Neural cell (in vitro differentiated cells): ENCODE data around the gene C20orf202. TPM values are rescaled to one million over a fixed set of nuclear protein-coding genes. Genes with fewer than 3 reads are reported as not detected.
"Not testable (repeated sequence)": the region's sequence is repeated elsewhere in the genome, so short reads cannot be mapped to it uniquely, and the experiment has no call there.

Experiments used
- H2AFZ ChIP-seq: fragments of 200-600, 300-800 bp; sonication (generic), shearing (Covaris generic); 2 replicates; pipeline ENCODE4 v1.6.0; 2014; ENCODE audit warnings: low read depth, mild to moderate bottlenecking, antibody characterized with exemption, low read length, moderate library complexity
- H3F3A ChIP-seq: fragments of 200-600 bp; shearing (Covaris generic); 2 replicates; pipeline ENCODE4 v1.6.1; 2016; ENCODE audit warnings: mild to moderate bottlenecking, moderate library complexity, mixed read lengths, antibody characterized with exemption, low read length; ENCODE audit not compliant: insufficient read depth, poor library complexity, severe bottlenecking
- H3K27ac ChIP-seq: fragments of 200-600, 300-800 bp; sonication (generic), shearing (Covaris generic); 2 replicates; pipeline ENCODE4 v1.5.1; 2014; ENCODE audit warnings: mild to moderate bottlenecking, low read length, moderate library complexity
- H3K27me3 ChIP-seq: fragments of 300-800, 200-600 bp; sonication (generic), shearing (Covaris generic); 2 replicates; pipeline ENCODE4 v1.6.0; 2014; ENCODE audit warnings: mild to moderate bottlenecking, low read depth, low read length, moderate library complexity; ENCODE audit not compliant: insufficient read depth
- H3K36me3 ChIP-seq: fragments of 300-800, 200-600 bp; sonication (generic), shearing (Covaris generic); 2 replicates; pipeline ENCODE4 v1.5.1; 2014; ENCODE audit warnings: mild to moderate bottlenecking, antibody characterized with exemption, low read length, moderate library complexity; ENCODE audit not compliant: insufficient read depth
- H3K4me2 ChIP-seq: fragments of 300-800, 200-600 bp; sonication (generic), shearing (Covaris generic); 2 replicates; pipeline ENCODE4 v1.6.0; 2014; ENCODE audit warnings: mild to moderate bottlenecking, low read length
- H3K4me3 ChIP-seq: fragments of 300-800, 200-600 bp; sonication (generic), shearing (Covaris generic); 2 replicates; pipeline ENCODE4 v1.5.1; 2014; ENCODE audit warnings: mild to moderate bottlenecking, low read length, moderate library complexity
- H3K79me2 ChIP-seq: fragments of 200-600 bp; shearing (Covaris generic); replicated peaks from 2 replicates; pipeline ENCODE4 v1.6.0; 2014; ENCODE audit warnings: mild to moderate bottlenecking, low read length, moderate library complexity; ENCODE audit not compliant: insufficient read depth
- H3K9ac ChIP-seq: fragments of 300-800, 200-600 bp; sonication (generic), shearing (Covaris generic); 2 replicates; pipeline ENCODE4 v1.6.1; 2016; ENCODE audit warnings: mild to moderate bottlenecking, low read length, mixed read lengths
- H3K9me2 ChIP-seq: fragments of 200-600 bp; shearing (Covaris generic); 2 replicates; pipeline ENCODE4 v1.6.1; 2016; ENCODE audit warnings: mild to moderate bottlenecking, low read length, mixed read lengths; ENCODE audit not compliant: insufficient read depth
- H3K9me3 ChIP-seq: fragments of 200-600, 300-800 bp; sonication (generic), shearing (Covaris generic); 2 replicates; pipeline ENCODE4 v1.6.1; 2016; ENCODE audit warnings: mild to moderate bottlenecking, mixed run types, low read length, moderate library complexity, mixed read lengths
- H4K20me1 ChIP-seq: fragments of 200-600 bp; shearing (Covaris generic); 2 replicates; pipeline ENCODE4 v1.6.1; 2016; ENCODE audit warnings: mild to moderate bottlenecking, mixed run types; ENCODE audit not compliant: insufficient read depth
- EP300 ChIP-seq: fragments of 450-650 bp; conservative IDR thresholded peaks from 2 replicates; pipeline ENCODE4 v1.6.1; 2014; ENCODE audit warnings: antibody characterized with exemption, mild to moderate bottlenecking, moderate library complexity; ENCODE audit not compliant: poor library complexity, severe bottlenecking
- EZH2 ChIP-seq: fragments of 200-600, 300-800 bp; shearing (Covaris generic), sonication (generic); IDR thresholded peaks from 2 replicates; pipeline ENCODE4 v1.6.1; 2014; ENCODE audit warnings: antibody characterized with exemption, low read length, borderline replicate concordance, mild to moderate bottlenecking; ENCODE audit not compliant: insufficient read depth, poor library complexity, severe bottlenecking
- MXI1 ChIP-seq: fragments of 450-650 bp; conservative IDR thresholded peaks from 2 replicates; pipeline ENCODE4 v1.6.1; 2014; ENCODE audit warnings: antibody characterized with exemption, mild to moderate bottlenecking; ENCODE audit not compliant: poor library complexity, severe bottlenecking
- POLR2AphosphoS5 ChIP-seq: IDR thresholded peaks from 2 replicates; pipeline ENCODE4 v1.6.1; 2012
- RAD21 ChIP-seq: fragments of 450-650 bp; conservative IDR thresholded peaks from 2 replicates; pipeline ENCODE4 v1.6.1; 2014; ENCODE audit warnings: antibody characterized with exemption, mild to moderate bottlenecking, moderate library complexity
- SMC3 ChIP-seq: fragments of 450-650 bp; conservative IDR thresholded peaks from 2 replicates; pipeline ENCODE4 v1.6.1; 2014; ENCODE audit warnings: antibody characterized with exemption, mild to moderate bottlenecking, moderate library complexity; ENCODE audit not compliant: poor library complexity
- TAF1 ChIP-seq: IDR thresholded peaks from 2 replicates; pipeline ENCODE4 v1.6.1; 2012; ENCODE audit warnings: low read depth
- polyA plus RNA-seq: library from polyadenylated mRNA; depleted of rRNA; stranded (reverse); fragments of >200 nt; gene quantifications from 2 replicates; pipeline ENCODE4 v1.2.3, GENCODE V29; 2014
- TF ChIP-seq, protein P1 (sequence below): fragments of 450-650 bp; IDR thresholded peaks from 2 replicates; pipeline ENCODE4 v1.5.1; 2014; ENCODE audit warnings: antibody characterized with exemption, mild to moderate bottlenecking, moderate library complexity; ENCODE audit not compliant: poor library complexity, severe bottlenecking
- TF ChIP-seq, protein P2 (sequence below): IDR thresholded peaks from 2 replicates; pipeline ENCODE4 v1.6.1; 2012; ENCODE audit warnings: borderline replicate concordance

Gene C20orf202
- polyA plus RNA-seq, 1 donor from 2014 or later = 0.62 TPM

DNA sequence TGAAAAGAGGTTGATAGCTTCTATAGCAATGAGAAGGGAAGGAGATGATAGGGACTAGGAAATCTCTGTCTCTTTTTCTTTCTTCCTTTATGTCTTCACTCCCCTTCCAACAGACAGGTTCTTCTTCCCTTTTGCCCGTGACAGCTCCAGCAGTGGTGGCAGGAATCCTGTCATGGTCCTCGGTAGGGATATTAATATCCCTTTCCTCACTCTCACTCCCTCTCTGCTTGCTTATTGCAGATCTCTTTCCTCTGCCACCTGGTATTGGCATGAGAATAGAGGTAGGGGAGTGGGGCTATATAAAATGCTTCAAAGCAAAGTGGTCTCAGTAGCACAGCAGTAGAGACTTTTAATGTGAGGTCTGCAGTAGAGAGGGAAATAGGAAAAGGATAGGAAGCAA lies 42.3 kb downstream of the C20orf202 start:
- Histone ChIP-seq H3K27ac (no peak overlapping the region), H3K9ac (no peak overlapping the region), H3K36me3 (no peaks in the 10 kb centered on the region), H3K4me3 (no peak overlapping the region), H3F3A (no peaks in the 10 kb centered on the region), H3K79me2 (no peaks in the 10 kb centered on the region), H3K9me3 (no peaks in the 10 kb centered on the region), H3K27me3 (no peaks in the 10 kb centered on the region), H4K20me1 (no peaks in the 10 kb centered on the region), H3K4me2 (no peak overlapping the region), H2AFZ (no peak overlapping the region), H3K9me2 (no peaks in the 10 kb centered on the region)
- TF ChIP-seq TAF1 = no peak
- TF ChIP-seq POLR2AphosphoS5 = no peak
- no peak for TF ChIP-seq MXI1
- TF ChIP-seq, protein P1, sequence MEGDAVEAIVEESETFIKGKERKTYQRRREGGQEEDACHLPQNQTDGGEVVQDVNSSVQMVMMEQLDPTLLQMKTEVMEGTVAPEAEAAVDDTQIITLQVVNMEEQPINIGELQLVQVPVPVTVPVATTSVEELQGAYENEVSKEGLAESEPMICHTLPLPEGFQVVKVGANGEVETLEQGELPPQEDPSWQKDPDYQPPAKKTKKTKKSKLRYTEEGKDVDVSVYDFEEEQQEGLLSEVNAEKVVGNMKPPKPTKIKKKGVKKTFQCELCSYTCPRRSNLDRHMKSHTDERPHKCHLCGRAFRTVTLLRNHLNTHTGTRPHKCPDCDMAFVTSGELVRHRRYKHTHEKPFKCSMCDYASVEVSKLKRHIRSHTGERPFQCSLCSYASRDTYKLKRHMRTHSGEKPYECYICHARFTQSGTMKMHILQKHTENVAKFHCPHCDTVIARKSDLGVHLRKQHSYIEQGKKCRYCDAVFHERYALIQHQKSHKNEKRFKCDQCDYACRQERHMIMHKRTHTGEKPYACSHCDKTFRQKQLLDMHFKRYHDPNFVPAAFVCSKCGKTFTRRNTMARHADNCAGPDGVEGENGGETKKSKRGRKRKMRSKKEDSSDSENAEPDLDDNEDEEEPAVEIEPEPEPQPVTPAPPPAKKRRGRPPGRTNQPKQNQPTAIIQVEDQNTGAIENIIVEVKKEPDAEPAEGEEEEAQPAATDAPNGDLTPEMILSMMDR = no peak
- no peak for TF ChIP-seq SMC3
- TF ChIP-seq, protein P2, sequence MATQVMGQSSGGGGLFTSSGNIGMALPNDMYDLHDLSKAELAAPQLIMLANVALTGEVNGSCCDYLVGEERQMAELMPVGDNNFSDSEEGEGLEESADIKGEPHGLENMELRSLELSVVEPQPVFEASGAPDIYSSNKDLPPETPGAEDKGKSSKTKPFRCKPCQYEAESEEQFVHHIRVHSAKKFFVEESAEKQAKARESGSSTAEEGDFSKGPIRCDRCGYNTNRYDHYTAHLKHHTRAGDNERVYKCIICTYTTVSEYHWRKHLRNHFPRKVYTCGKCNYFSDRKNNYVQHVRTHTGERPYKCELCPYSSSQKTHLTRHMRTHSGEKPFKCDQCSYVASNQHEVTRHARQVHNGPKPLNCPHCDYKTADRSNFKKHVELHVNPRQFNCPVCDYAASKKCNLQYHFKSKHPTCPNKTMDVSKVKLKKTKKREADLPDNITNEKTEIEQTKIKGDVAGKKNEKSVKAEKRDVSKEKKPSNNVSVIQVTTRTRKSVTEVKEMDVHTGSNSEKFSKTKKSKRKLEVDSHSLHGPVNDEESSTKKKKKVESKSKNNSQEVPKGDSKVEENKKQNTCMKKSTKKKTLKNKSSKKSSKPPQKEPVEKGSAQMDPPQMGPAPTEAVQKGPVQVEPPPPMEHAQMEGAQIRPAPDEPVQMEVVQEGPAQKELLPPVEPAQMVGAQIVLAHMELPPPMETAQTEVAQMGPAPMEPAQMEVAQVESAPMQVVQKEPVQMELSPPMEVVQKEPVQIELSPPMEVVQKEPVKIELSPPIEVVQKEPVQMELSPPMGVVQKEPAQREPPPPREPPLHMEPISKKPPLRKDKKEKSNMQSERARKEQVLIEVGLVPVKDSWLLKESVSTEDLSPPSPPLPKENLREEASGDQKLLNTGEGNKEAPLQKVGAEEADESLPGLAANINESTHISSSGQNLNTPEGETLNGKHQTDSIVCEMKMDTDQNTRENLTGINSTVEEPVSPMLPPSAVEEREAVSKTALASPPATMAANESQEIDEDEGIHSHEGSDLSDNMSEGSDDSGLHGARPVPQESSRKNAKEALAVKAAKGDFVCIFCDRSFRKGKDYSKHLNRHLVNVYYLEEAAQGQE = no peak
- TF ChIP-seq EZH2 = no peak
- no peak for TF ChIP-seq EP300
- TF ChIP-seq RAD21 = no peak

DNA sequence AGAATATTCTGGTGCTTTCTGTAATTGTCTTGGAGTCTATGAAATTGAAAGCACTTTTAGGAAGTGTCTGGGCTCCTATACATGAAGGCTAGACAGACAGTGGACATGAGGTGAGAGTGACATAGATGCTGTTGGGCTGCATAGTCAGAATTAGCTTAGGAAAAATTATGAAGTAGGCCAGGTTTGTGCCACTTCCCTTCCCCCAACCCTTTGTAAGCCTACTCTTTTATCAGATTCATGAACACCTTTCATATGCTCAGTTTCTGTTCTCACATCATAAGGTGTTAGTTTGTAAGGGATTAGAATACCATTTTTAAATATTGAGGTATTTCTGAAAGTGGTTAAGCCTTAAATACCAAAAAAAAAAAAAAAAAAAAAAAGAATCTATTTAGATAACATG lies 44.4 kb downstream of the C20orf202 start:
- Histone ChIP-seq H3K79me2 (no peaks in the 10 kb centered on the region), H2AFZ (no peak overlapping the region), H3K4me3 (no peak overlapping the region), H3K4me2 (no peak overlapping the region), H3K9me2 (no peaks in the 10 kb centered on the region), H3K9me3 (no peaks in the 10 kb centered on the region), H3K36me3 (no peaks in the 10 kb centered on the region), H4K20me1 (no peaks in the 10 kb centered on the region), H3F3A (no peaks in the 10 kb centered on the region), H3K9ac (no peak overlapping the region), H3K27ac (no peak overlapping the region), H3K27me3 (no peaks in the 10 kb centered on the region)
- TF ChIP-seq TAF1 = no peak
- no peak for TF ChIP-seq EZH2
- TF ChIP-seq MXI1 = no peak
- TF ChIP-seq RAD21 = no peak
- no peak for TF ChIP-seq POLR2AphosphoS5
- TF ChIP-seq, protein P1 = no peak

DNA sequence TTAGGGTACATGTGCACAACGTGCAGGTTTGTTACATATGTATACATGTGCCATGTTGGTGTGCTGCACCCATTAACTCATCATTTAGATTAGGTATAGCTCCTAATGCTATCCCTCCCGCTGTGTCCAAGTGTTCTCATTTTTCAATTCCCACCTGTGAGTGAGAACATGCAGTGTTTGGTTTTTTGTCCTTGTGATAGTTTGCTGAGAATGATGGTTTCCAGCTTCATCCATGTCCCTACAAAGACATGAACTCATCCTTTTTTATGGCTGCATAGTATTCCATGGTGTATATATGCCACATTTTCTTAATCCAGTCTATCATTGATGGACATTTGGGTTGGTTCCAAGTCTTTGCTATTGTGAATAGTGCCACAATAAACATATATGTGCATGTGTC lies 47.0 kb downstream of the C20orf202 start:
- H3F3A ChIP-seq, H3K36me3 ChIP-seq, H2AFZ ChIP-seq, H3K9me2 ChIP-seq, H3K27ac ChIP-seq, H4K20me1 ChIP-seq, H3K9ac ChIP-seq, H3K27me3 ChIP-seq, H3K4me2 ChIP-seq, H3K4me3 ChIP-seq, H3K79me2 ChIP-seq, H3K9me3 ChIP-seq: not testable (repeated sequence)
